ENCODE results near the gene AGAP2. TPM values are rescaled to one million over a fixed set of nuclear protein-coding genes. Genes with fewer than 3 reads are reported as not detected.

The AGAP2 gene
- polyA plus RNA-seq, 3 donors, result 0.20 to 3.4 (median 0.65) TPM

- H3K4me3 ChIP-seq (replicated peaks in 1 of 3; ENCODE audit: low read depth in 2 of 3, low read length in 3 of 3), result no peak overlapping the region
- Mint-ChIP-seq H3K27ac (no peak overlapping the region), H3K9me3 (peaks cover 0 to 7% (median 0%) of the 10 kb centered on the region in 7 donors), H3K4me3 (no peak overlapping the region), H3K36me3 (peaks cover 10 to 17% of the 10 kb centered on the region in 2 donors), H3K4me1 (peaks cover 22% of the 10 kb centered on the region), H3K27me3 (ENCODE audit: low read depth in 3 of 3) (peaks cover 15 to 20% (median 16%) of the 10 kb centered on the region in 3 donors)
- H2AFZ ChIP-seq (ENCODE audit: insufficient read depth, low read depth, low read length, poor library complexity, severe bottlenecking), result no peak overlapping the region
- no peak overlapping the region for H3K4me2 ChIP-seq (replicated peaks; ENCODE audit: extremely low read depth, low read length, poor library complexity, severe bottlenecking)
- 97% methylated on average over 17 of the region's 25 CpGs for WGBS (ENCODE audit: insufficient coverage)
- no peak for TF ChIP-seq CTCF (IDR thresholded peaks at IDR 0.05)
- H3K4me1 ChIP-seq (ENCODE audit: control insufficient read depth in 1 of 2, insufficient read depth in 2 of 2, low read length in 2 of 2), result peaks cover 22 to 24% of the 10 kb centered on the region in 2 donors
- H3K9ac ChIP-seq (ENCODE audit: insufficient read depth, low read length, poor library complexity, severe bottlenecking), result no peak overlapping the region
- no peak for DNase-seq
- H3K27ac ChIP-seq (ENCODE audit: low read depth in 1 of 2, low read length in 2 of 2), result no peak overlapping the region
- intact Hi-C loops (cut with micrococcal nuclease), result loop anchor here in 1 of 2 donors (10.0 kb wide), 1 partner anchor 214 kb away; the partner anchor contains the start of gene DCTN2
- H3K27me3 ChIP-seq (ENCODE audit: control insufficient read depth in 2 of 2, insufficient read depth in 2 of 2, low read length in 2 of 2), result peaks cover 3 to 18% of the 10 kb centered on the region in 2 donors
- no peaks in the 10 kb centered on the region for H4K20me1 ChIP-seq (ENCODE audit: insufficient read depth, low read length)
- H3K36me3 ChIP-seq (replicated peaks in 1 of 2; ENCODE audit: control insufficient read depth in 1 of 2, insufficient read depth in 2 of 2, low read length in 2 of 2), result peaks cover 6 to 14% of the 10 kb centered on the region in 2 donors
- H3K79me2 ChIP-seq (ENCODE audit: insufficient read depth, low read length), result no peaks in the 10 kb centered on the region
- H3K9me3 ChIP-seq (replicated peaks in 1 of 2; ENCODE audit: control insufficient read depth in 1 of 2, insufficient read depth in 1 of 2, low read length in 2 of 2), result no peaks in the 10 kb centered on the region
Observed at GRCh38 chr12:57758552-57759359, 20.2 kb upstream of the AGAP2 start.

- TF ChIP-seq CTCF (IDR thresholded peaks at IDR 0.05), result no peak
- H3K36me3 Mint-ChIP-seq, result peaks cover 5 to 15% of the 10 kb centered on the region in 2 donors
- no peak overlapping the region for H3K4me3 Mint-ChIP-seq
- peaks cover 30% of the 10 kb centered on the region for H3K4me1 Mint-ChIP-seq
- H3K27ac Mint-ChIP-seq, result no peak overlapping the region
- 97% methylated on average over 3 of the region's 4 CpGs for WGBS (ENCODE audit: insufficient coverage)
- H3K27ac ChIP-seq (ENCODE audit: low read depth in 1 of 2, low read length in 2 of 2), result no peak overlapping the region
- no peak overlapping the region for H3K4me3 ChIP-seq (replicated peaks in 1 of 3; ENCODE audit: low read depth in 2 of 3, low read length in 3 of 3)
- peaks cover 25 to 27% of the 10 kb centered on the region in 2 donors for H3K4me1 ChIP-seq (ENCODE audit: control insufficient read depth in 1 of 2, insufficient read depth in 2 of 2, low read length in 2 of 2)
- intact Hi-C loops (cut with micrococcal nuclease), result loop anchor here in 1 of 2 donors (10.0 kb wide), 1 partner anchor 213 kb away; the partner anchor contains the start of gene DCTN2
- no peak overlapping the region for H3K4me2 ChIP-seq (replicated peaks; ENCODE audit: extremely low read depth, low read length, poor library complexity, severe bottlenecking)
- H3K9me3 ChIP-seq (replicated peaks in 1 of 2; ENCODE audit: control insufficient read depth in 1 of 2, insufficient read depth in 1 of 2, low read length in 2 of 2), result no peaks in the 10 kb centered on the region
- H2AFZ ChIP-seq (ENCODE audit: insufficient read depth, low read depth, low read length, poor library complexity, severe bottlenecking), result no peak overlapping the region
- peaks cover 0 to 9% of the 10 kb centered on the region in 2 donors for H3K27me3 ChIP-seq (ENCODE audit: control insufficient read depth in 2 of 2, insufficient read depth in 2 of 2, low read length in 2 of 2)
- DNase-seq, result no peak
- peaks cover 0 to 7% (median 0%) of the 10 kb centered on the region in 7 donors for H3K9me3 Mint-ChIP-seq
- no peak overlapping the region for H3K9ac ChIP-seq (ENCODE audit: insufficient read depth, low read length, poor library complexity, severe bottlenecking)
- peaks cover 2% of the 10 kb centered on the region for H3K79me2 ChIP-seq (ENCODE audit: insufficient read depth, low read length)
- H3K36me3 ChIP-seq (replicated peaks in 1 of 2; ENCODE audit: control insufficient read depth in 1 of 2, insufficient read depth in 2 of 2, low read length in 2 of 2), result peaks cover 6 to 14% of the 10 kb centered on the region in 2 donors
- peaks cover 7 to 14% (median 7%) of the 10 kb centered on the region in 3 donors for H3K27me3 Mint-ChIP-seq (ENCODE audit: low read depth in 3 of 3)
- no peaks in the 10 kb centered on the region for H4K20me1 ChIP-seq (ENCODE audit: insufficient read depth, low read length)
Observed at GRCh38 chr12:57757771-57758170, 19.2 kb upstream of the AGAP2 start.

Data from CD14-positive monocyte (primary cell).